ENCODE results near the gene ADGRA1.

The ADGRA1 gene

GRCh38 chr10:133093291-133093690 is 5.6 kb downstream of the ADGRA1 start:
- ChIA-PET POLR2A (ENCODE audit: low non-redundant PET) (no interaction called here), CTCF (interaction anchor here (0.6 kb wide), 1 partner anchor 153 kb away, joined by 3 read pairs; no protein-coding TSS in a partner anchor)
- no peak for DNase-seq (ENCODE audit: low spot score)
- no peak for TF ChIP-seq CTCF (conservative IDR thresholded peaks at IDR 0.05; ENCODE audit: low read depth)
- H3K27ac ChIP-seq, result no peak overlapping the region

- TF ChIP-seq CTCF (conservative IDR thresholded peaks at IDR 0.05; ENCODE audit: low read depth), result no peak
- H3K27ac ChIP-seq, result no peak overlapping the region
- ChIA-PET CTCF (no interaction called here), POLR2A (ENCODE audit: low non-redundant PET) (no interaction called here)
- DNase-seq (ENCODE audit: low spot score), result no peak
Observed at GRCh38 chr10:133094286-133094685, 6.6 kb downstream of the ADGRA1 start.

- no peak overlapping the region for H3K27ac ChIP-seq
- DNase-seq (ENCODE audit: low spot score), result no peak
- ChIA-PET CTCF (interaction anchor here (0.6 kb wide), 1 partner anchor 136 kb away, joined by 5 read pairs; no protein-coding TSS in a partner anchor), POLR2A (ENCODE audit: low non-redundant PET) (no interaction called here)
- TF ChIP-seq CTCF (conservative IDR thresholded peaks at IDR 0.05; ENCODE audit: low read depth), result no peak
Observed at GRCh38 chr10:133094866-133095265, 7.1 kb downstream of the ADGRA1 start.

GRCh38 chr10:133095586-133095985 is 7.9 kb downstream of the ADGRA1 start:
- ChIA-PET CTCF (no interaction called here), POLR2A (ENCODE audit: low non-redundant PET) (no interaction called here)
- DNase-seq (ENCODE audit: low spot score), result no peak
- H3K27ac ChIP-seq, result no peak overlapping the region
- no peak for TF ChIP-seq CTCF (conservative IDR thresholded peaks at IDR 0.05; ENCODE audit: low read depth)

- DNase-seq (ENCODE audit: low spot score), result no peak
- no peak overlapping the region for H3K27ac ChIP-seq
- TF ChIP-seq CTCF (conservative IDR thresholded peaks at IDR 0.05; ENCODE audit: low read depth), result no peak
- POLR2A ChIA-PET (ENCODE audit: low non-redundant PET), result no interaction called here
- CTCF ChIA-PET, result interaction anchor here (0.6 to 0.7 kb wide), 3 partner anchors 130 to 223 kb away, joined by 4 to 6 read pairs (median 4); no protein-coding TSS in a partner anchor
Observed at GRCh38 chr10:133096616-133097269, 9.0 kb downstream of the ADGRA1 start.

- ChIA-PET POLR2A (ENCODE audit: low non-redundant PET) (no interaction called here), CTCF (interaction anchor here (0.7 to 0.8 kb wide), 2 partner anchors 223 to 316 kb away, joined by 3 to 4 read pairs; no protein-coding TSS in a partner anchor)
- no peak for TF ChIP-seq CTCF (conservative IDR thresholded peaks at IDR 0.05; ENCODE audit: low read depth)
- H3K27ac ChIP-seq, result no peak overlapping the region
- no peak for DNase-seq (ENCODE audit: low spot score)
Observed at GRCh38 chr10:133097418-133097817, 9.7 kb downstream of the ADGRA1 start.
